B cell (primary cell): ENCODE results near the gene D2HGDH.

ENCODE experiments used
- EZH2 ChIP-seq: IDR thresholded peaks from 2 replicates; pipeline ENCODE4 v1.6.1; 2012; ENCODE audit warnings: borderline replicate concordance, low read depth, mild to moderate bottlenecking, moderate library complexity, low read length; ENCODE audit not compliant: insufficient read depth, poor library complexity, severe bottlenecking
- TF ChIP-seq, protein P1 (sequence below): fragments of 200-600 bp; IDR thresholded peaks from one replicate; pipeline ENCODE4 v1.8.0; 2022; ENCODE audit warnings: antibody characterized with exemption, mild to moderate bottlenecking

DNA sequence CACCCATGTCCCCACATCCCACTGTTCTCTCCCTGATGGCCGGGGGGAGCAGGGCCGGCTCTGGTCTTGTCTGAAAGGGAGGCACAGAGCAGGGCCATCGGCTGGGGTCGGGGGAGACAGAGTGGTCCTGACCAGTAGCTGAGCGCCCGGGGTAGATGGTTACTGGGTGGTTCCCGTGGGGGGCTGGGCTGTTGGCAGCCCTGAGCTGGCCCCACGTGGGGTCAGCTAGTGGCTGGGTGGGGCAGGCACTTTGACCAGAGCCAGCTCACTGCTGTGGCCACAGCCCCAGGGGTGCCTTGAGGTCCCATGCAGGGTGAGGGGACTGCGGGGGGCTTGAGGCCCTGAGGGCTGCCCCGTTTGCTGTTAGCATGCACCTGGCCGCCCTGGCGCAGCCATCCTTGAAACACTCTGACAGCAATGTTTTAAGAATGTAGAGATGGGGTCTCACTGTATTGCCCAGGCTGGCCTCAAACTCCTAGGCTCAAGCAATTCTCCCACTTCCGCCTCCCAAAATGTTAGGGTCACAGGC, 62.2 kb downstream of the D2HGDH start:
- TF ChIP-seq, protein P1, sequence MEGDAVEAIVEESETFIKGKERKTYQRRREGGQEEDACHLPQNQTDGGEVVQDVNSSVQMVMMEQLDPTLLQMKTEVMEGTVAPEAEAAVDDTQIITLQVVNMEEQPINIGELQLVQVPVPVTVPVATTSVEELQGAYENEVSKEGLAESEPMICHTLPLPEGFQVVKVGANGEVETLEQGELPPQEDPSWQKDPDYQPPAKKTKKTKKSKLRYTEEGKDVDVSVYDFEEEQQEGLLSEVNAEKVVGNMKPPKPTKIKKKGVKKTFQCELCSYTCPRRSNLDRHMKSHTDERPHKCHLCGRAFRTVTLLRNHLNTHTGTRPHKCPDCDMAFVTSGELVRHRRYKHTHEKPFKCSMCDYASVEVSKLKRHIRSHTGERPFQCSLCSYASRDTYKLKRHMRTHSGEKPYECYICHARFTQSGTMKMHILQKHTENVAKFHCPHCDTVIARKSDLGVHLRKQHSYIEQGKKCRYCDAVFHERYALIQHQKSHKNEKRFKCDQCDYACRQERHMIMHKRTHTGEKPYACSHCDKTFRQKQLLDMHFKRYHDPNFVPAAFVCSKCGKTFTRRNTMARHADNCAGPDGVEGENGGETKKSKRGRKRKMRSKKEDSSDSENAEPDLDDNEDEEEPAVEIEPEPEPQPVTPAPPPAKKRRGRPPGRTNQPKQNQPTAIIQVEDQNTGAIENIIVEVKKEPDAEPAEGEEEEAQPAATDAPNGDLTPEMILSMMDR = no peak
- TF ChIP-seq EZH2 = no peak
